GM19455 (cell line): Measurements from ENCODE around the gene CCT4.
A peak's percentile ranks its signal among the peaks of the same experiment; 100 is the strongest.
"Not testable (repeated sequence)": the region's sequence is repeated elsewhere in the genome, so short reads cannot be mapped to it uniquely, and the experiment has no call there.

Source experiments
- ATAC-seq: cut with Tn5 transposase; IDR thresholded peaks from one replicate; pipeline ENCODE4 v1.9.1; 2021; ENCODE audit not compliant: unreplicated experiment

CCT4 gene

DNA sequence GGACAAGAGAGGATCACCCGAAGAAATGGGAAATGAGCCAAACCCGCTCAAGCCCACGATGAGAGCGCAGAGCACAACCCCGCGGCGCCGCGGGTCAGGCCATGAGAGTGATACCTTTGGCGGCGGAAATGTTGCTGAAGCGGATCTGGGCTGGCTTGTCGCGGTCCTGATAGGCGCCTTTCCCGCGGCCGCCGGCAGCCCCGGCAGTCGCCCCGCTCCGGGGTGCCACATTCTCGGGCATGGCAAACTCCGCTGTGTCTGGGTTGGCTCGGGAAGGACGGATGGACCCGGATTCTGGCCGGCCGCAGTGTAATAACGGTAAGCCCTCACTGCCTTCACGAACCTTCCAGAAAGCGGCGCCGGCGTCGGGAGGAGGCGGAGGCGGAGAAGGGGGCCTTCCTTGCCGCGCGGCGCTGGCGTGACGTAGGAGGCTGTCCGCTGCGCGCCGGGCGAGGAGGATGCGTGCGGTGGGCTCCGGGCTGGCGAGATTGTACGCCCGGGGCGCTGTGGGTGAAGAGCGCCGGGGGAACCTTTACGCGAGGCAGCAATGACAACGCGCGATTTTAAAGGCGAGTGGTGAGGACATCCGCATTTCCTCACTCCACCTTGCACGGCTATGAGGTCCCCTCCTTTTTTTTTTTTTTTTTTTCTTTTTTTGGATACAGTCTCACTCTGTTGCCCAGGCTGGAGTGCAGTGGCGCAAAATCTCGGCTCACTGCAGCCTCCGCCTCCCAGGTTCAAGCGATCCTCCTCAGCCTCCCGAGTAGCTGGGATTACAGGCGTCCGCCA lies at the start of gene CCT4:
Gene CCT4, minus strand, starts transcription at position 390 of the 789 bp plus-strand sequence. Its CDS starts 149 bp downstream, at position 241.
- peak; percentile 71 for ATAC-seq

- no peak for ATAC-seq
Measured at GRCh38 chr2:61937886-61938285, 49.4 kb upstream of the CCT4 start.

GRCh38 chr2:61937098-61937497 lies 48.6 kb upstream of the CCT4 start:
- no peak for ATAC-seq

- no peak for ATAC-seq
Measured at GRCh38 chr2:61928826-61929461, 40.5 kb upstream of the CCT4 start.

- ATAC-seq = no peak
Measured at GRCh38 chr2:61926531-61927477, 38.3 kb upstream of the CCT4 start.

GRCh38 chr2:61924895-61925663 lies 36.6 kb upstream of the CCT4 start:
- no peak for ATAC-seq

DNA sequence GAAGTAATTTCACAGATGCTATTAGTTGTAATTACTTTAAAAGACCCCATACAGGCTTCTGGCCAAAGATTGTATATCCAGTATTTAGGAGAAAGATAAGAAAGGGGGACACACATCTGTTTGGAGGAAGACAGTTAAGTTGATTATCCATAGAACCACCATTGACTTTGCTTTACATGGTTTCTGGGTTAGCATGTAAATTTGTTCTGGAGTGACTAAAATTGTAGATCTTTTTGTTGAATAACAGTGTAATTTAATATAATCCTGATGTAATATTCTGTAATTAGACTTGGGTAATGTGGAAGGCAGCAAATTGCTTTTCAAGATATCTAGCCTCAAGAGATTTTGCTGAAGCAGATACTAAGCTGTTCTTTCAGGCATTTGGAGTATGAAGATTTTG lies 34.3 kb upstream of the CCT4 start:
- no peak for ATAC-seq

GRCh38 chr2:61920548-61920947 lies 32.1 kb upstream of the CCT4 start:
- no peak for ATAC-seq

DNA sequence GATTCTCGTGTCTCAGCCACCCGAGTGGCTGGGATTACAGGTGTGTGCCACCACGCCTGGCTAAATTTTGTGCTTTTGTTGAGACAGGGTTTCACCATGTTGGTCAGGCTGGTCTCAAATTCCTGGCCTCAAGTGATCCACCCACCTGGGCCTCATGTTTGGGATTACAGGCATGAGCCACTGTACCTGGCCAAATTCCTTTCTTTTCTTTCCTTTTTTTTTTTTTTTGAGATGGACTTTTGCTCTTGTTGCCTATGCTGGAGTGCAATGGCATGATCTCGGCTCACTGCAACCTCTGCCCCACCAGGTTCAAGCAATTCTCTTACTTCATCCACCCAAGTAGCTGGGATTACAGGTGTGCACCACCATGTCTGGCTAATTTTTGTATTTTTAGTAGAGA lies 26.3 kb upstream of the CCT4 start:
- ATAC-seq = not testable (repeated sequence)

DNA sequence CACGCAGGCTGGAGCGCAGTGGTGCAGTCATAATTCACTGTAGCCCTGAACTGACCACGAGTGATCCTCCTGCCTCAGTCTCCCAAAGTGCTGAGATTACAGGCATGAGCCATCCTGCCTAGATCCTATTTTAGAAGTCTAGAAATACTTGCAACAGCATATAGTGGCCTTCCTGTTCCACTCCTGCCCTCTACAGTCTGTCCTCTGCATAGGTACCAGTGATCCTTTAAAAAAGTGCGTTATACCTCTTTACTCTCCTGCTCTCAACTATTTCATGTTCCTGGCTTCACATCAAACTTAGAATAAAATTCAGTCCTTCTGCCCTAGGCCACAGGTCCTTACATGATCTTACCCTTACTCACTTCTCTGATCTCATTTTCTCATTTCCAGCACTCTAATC lies 23.1 kb upstream of the CCT4 start:
- no peak for ATAC-seq

DNA sequence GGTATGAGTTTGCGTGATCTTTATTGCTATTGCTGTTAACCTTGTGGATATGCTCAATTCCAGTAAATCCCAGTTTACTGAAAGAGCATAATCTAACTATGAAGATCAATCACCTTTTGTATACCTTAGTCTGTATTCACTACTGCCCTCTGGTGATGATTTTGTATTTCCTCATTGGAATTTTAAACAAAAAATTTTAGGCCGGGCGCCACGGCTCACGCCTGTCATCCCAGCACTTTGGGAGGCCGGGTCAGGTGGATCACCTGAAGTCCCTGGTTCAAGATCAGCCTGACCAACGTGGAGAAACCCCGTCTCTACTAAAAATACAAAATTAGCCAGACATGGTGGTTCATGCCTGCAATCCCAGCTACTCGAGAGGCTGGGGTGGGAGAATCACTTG lies 22.1 kb upstream of the CCT4 start:
- no peak for ATAC-seq

DNA sequence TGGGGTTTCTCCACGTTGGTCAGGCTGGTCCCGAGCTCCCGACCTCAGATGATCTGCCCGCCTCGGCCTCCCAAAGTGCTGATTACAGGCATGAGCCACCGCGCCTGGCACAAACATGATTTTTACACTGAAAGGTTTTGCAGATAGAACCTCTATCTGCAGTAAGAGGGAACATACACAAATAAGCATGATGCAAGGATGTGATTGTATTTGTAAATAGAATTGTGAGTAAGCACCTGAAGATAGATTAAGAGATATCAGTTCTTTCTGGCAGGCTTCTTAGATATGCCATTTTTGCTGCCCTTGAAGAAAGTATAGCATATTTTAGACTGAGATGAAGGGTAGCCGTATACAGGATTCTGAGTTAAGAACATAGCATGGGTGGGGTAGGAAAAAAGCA lies 20.7 kb upstream of the CCT4 start:
- ATAC-seq = no peak

DNA sequence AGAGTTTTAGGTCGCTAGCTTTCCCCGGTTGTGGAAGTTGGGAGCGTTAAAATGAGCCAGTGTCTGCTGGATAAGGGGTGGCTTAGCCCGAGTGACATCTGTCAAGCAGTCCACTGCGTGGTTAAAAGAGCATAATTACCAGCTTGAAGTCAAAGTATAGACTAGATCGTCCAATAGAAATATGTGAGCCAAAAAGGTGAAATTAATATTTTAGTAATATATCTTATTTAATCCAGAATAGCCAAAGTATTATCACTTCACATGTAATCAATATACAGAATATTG lies 17.7 kb upstream of the CCT4 start:
- no peak for ATAC-seq

GRCh38 chr2:61905372-61906185 lies 17.1 kb upstream of the CCT4 start, which contains the start of gene COMMD1:
Gene COMMD1, plus strand, starts transcription at chr2:61905674. Its CDS starts 5 bp downstream, at chr2:61905679.
- peak; percentile 99 for ATAC-seq

DNA sequence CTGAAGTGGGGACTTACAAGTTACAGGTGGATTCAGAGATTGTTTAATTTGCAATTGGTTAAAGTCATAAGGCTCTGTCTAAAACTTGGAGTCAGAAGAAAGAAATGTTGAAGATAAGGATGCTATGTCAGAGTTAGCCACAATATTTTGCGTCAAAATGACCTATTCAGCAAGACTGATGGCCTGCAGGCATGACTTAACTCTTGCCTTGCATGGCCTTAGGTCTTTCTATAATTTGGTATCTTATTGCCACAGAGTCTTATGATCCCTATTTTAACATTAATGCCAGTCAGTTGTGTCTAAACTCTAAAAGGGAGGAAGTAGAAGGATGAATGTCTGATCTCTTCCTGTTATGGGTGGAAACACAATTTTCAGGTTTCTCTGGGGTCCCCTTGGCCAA lies 11.8 kb upstream of the CCT4 start:
- no peak for ATAC-seq

GRCh38 chr2:61898810-61899209 lies 10.4 kb upstream of the CCT4 start:
- ATAC-seq = no peak

- no peak for ATAC-seq
Measured at GRCh38 chr2:61887717-61888266, 664 bp downstream of the CCT4 start.

GRCh38 chr2:61885896-61886603 lies 2.4 kb downstream of the CCT4 start:
- no peak for ATAC-seq

- ATAC-seq = no peak
Measured at GRCh38 chr2:61882850-61883249, 5.6 kb downstream of the CCT4 start.
